ENCODE results near the gene KRT74. TPM values are rescaled to one million over a fixed set of nuclear protein-coding genes. Genes with fewer than 3 reads are reported as not detected.

Gene KRT74
- total RNA-seq = not detected

DNA sequence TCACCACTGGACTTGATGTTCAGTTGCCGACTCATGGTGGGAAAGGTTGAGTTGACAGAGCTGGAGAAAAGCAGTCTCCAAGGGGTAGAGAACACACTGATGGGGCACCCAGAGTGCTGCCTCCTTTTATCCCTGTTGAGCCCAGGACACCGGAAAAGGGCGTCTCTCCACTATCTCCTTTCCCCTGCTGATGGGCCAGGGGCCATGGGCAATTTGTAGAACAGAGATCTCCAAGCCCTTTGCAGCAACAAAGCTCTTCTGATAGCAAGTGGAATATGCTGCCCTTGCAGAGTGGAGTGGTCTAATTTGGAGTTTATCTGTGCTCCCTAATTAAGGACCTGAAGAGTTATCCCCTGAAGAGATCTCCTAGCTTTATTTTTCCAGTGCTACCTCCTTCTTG, at the start of gene KRT74:
KRT74 (minus strand) TSS at position 101 of the 400 bp plus-strand sequence; CDS start at position 35, 66 bp downstream.
- ATAC-seq (ENCODE audit: low read depth) (no peak), DNase-seq (no peak)
- POLR2A ChIA-PET = no interaction called here
- no peaks in the 10 kb centered on the region for H3K36me3 Mint-ChIP-seq
- peaks cover 4% of the 10 kb centered on the region for H3K27me3 Mint-ChIP-seq
- H3K27ac Mint-ChIP-seq = no peak within 1 kb of the TSS
- H3K4me1 Mint-ChIP-seq = peaks cover 3% of the 10 kb centered on the region
- no peaks in the 10 kb centered on the region for H3K9me3 Mint-ChIP-seq
- H3K4me3 Mint-ChIP-seq = no peak within 1 kb of the TSS

DNA sequence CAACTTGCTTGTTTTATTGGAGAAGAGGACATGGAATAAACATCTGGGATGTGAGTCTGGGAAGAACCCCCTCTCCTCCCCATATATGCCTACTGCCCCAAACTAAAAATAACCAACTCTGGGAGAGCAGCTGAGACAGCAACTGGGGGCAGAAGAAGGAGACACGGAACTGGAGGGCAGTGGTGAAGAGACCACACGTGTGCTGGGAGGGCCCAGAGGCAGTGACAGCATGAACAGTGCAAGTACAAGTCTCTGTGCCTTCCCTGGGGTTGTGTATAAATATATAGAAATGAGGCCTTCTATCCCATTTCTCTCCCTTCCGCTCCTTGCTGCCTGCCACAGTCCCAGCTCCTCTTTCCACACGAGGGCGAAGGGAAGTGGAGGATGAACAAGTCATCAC, 48.7 kb upstream of the KRT74 start:
- no peak overlapping the region for H3K4me3 Mint-ChIP-seq
- H3K36me3 Mint-ChIP-seq = no peaks in the 10 kb centered on the region
- POLR2A ChIA-PET = no interaction called here
- H3K9me3 Mint-ChIP-seq = no peaks in the 10 kb centered on the region
- ATAC-seq (ENCODE audit: low read depth) (no peak), DNase-seq (no peak)
- peaks cover 7% of the 10 kb centered on the region for H3K4me1 Mint-ChIP-seq
- H3K27ac Mint-ChIP-seq = no peak overlapping the region
- peaks cover 6% of the 10 kb centered on the region for H3K27me3 Mint-ChIP-seq

DNA sequence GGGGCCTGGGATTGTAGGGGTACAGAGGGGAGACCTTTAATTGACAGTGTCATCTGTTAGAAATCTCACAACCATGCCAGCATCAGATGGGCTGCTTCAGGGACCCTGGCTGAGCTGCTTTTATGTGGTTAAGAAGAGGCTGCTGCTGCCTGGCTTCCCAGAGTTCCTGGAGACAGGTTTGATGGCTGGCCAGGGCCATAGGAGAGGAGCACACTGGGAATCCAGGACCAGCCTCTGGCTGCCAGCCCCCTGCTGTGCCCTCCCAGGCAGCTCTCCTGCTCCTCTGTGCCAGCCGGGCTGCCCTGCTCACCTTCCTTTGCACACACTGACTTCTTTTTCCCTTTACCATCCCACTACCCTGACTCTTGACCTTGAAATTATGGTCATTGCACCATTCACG, 45.2 kb upstream of the KRT74 start:
- Mint-ChIP-seq H3K27ac (no peak overlapping the region), H3K36me3 (no peaks in the 10 kb centered on the region), H3K4me3 (no peak overlapping the region), H3K27me3 (peaks cover 3% of the 10 kb centered on the region), H3K9me3 (no peaks in the 10 kb centered on the region), H3K4me1 (peaks cover 20% of the 10 kb centered on the region)
- ATAC-seq (ENCODE audit: low read depth) (no peak), DNase-seq (peak; percentile 9)
- POLR2A ChIA-PET = no interaction called here

DNA sequence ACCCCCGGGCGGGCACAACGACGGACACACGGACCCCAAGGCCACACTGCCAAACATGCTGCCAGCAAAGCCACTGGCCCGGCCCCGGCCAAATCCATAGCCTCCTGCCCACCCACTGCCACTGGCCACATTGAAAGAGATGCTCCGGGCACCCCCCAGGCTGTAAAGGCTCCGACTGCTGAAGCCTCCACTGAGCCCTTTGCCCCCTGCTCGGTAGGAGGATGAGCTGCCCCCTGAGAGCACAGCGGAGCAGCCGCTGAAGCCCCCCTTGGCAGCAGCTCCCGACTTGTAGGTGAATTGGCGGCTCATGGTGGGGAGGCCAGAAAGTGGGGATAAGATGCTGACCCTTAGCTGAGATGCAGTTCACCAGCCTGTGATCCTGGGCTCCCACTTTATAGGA, 44.6 kb upstream of the KRT74 start, which contains the start of gene KRT73:
KRT73 (minus strand) TSS at position 344 of the 400 bp plus-strand sequence; CDS start at position 309, 35 bp downstream.
- DNase-seq = peak; percentile 17
- POLR2A ChIA-PET = no interaction called here
- Mint-ChIP-seq H3K4me3 (no peak within 1 kb of the TSS), H3K36me3 (no peaks in the 10 kb centered on the region), H3K4me1 (peaks cover 21% of the 10 kb centered on the region), H3K9me3 (no peaks in the 10 kb centered on the region), H3K27ac (no peak within 1 kb of the TSS), H3K27me3 (peaks cover 3% of the 10 kb centered on the region)
- no peak for ATAC-seq (ENCODE audit: low read depth)

DNA sequence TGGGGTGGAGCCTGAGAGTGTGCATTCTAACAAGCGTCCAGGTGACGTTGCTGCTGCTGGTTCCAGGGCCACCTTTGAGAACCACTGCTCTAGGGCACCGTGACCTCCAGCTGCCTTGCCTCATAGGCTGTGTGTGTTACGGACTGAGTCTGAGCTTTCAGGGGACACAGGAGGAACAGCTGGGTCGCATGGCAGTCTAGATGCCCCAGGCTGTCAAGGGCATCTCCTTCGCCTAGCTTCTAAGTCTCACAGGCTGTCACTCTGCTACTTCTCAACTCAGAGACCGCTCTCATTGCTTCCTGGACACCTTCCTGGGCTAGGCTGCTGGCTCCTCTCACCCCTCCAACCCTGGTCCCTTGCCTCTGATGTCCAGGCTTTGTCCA, 43.8 kb upstream of the KRT74 start:
- Mint-ChIP-seq H3K4me3 (no peak overlapping the region), H3K4me1 (peaks cover 21% of the 10 kb centered on the region), H3K27me3 (peaks cover 3% of the 10 kb centered on the region), H3K9me3 (no peaks in the 10 kb centered on the region), H3K36me3 (no peaks in the 10 kb centered on the region), H3K27ac (no peak overlapping the region)
- no peak for ATAC-seq (ENCODE audit: low read depth)
- no peak for DNase-seq
- POLR2A ChIA-PET = no interaction called here

DNA sequence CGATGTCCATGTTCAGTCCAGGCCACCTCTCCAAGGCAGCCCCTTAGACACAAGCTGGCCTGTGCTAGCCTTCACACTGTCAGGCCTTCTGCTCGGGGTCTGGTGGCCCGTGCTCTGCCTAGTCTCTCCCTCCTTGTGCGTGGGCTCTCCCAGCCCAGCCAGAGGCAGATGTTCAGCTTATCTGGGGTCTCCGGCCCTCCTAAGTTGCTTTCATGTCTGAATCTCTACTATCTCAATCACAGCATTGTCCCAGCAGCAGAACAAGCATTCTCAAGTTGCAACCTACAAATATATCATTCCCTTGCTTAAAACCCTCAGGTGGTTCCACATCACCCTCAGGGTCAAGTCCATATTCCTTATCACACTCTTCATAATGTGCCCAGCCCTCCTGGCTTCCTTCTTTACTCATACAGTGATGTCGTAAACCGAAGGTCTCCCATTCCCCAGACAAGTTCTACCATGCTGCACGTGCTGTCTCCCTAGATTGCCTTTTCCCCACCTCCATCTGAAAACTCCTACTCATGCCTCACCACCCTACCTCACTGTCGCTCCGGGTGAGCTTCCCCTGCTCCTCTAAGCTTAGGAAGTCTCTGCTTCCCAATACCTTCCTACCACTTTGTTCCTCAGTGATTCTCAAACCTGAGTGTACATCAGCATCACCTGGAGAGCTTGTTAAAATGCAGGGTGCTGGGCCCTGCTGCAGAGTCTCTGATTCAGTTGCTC, 43.2 kb upstream of the KRT74 start:
- Mint-ChIP-seq H3K27ac (peak overlapping the region; percentile 3), H3K36me3 (no peaks in the 10 kb centered on the region), H3K9me3 (no peaks in the 10 kb centered on the region), H3K4me1 (peaks cover 21% of the 10 kb centered on the region), H3K27me3 (peaks cover 2% of the 10 kb centered on the region), H3K4me3 (no peak overlapping the region)
- POLR2A ChIA-PET = no interaction called here
- no peak for DNase-seq
- ATAC-seq (ENCODE audit: low read depth) = no peak

DNA sequence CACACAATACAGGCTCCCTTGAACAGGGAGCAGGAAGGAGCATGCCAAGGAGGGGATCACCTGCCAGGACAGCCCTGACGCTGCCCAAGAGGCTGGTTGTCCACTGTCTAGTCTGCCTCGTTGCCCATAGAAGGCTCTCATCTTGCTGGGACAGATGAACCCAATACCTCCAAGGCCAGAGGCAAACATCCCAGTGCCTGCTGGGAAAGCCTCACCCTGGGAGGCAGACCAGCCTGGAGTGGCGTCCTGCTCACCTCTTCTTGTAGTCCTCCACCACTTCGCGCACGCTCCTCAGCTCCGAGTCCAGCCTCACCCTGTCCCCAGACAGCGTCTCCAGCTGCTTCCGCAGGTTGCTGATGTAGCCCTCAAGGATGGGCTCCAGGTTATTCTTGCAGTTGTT, 42.3 kb upstream of the KRT74 start:
- H3K4me3 Mint-ChIP-seq = no peak overlapping the region
- ATAC-seq (ENCODE audit: low read depth) (no peak), DNase-seq (no peak)
- peak overlapping the region; percentile 15 for H3K27ac Mint-ChIP-seq
- peaks cover 27% of the 10 kb centered on the region for H3K4me1 Mint-ChIP-seq
- no peaks in the 10 kb centered on the region for H3K9me3 Mint-ChIP-seq
- POLR2A ChIA-PET = interaction anchor here (1.1 kb wide), 1 partner anchor 15 kb away, joined by 3 read pairs; no protein-coding TSS in a partner anchor
- no peaks in the 10 kb centered on the region for H3K36me3 Mint-ChIP-seq
- H3K27me3 Mint-ChIP-seq = peaks cover 1% of the 10 kb centered on the region

DNA sequence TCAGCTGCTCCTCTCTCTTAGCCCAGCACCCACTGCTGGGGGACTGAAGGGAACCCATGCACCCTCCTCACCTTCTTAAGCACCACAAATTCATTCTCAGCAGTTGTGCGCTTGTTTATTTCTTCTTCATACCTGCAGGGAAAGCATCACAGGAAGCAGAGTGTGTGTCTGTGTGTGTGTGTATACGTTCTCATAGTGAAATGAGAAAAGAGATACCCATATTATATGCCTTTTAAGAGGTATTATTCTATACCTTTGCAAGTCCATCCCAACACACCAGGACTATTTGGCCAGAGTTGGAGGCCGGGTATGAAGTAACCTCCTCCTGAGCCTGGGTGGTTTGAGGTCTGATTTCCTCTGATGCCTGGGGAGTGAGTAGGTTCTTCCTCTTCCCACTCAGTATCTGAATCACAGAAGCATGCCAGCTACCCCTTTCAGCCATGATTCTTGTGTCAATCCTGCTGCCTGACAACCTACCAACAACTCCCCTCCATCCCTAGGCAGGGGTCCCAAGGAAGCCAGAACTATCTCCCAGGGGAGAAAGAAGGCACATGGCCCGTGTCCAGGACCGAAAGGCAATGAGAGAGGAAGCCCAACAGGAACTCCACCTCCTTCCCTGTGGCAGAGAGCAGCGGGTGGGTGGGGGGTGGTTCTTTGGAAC, 41.7 kb upstream of the KRT74 start:
- H3K4me1 Mint-ChIP-seq = peaks cover 32% of the 10 kb centered on the region
- H3K27ac Mint-ChIP-seq = peak overlapping the region; percentile 57
- no peak for ATAC-seq (ENCODE audit: low read depth)
- peaks cover 1% of the 10 kb centered on the region for H3K27me3 Mint-ChIP-seq
- no peak for DNase-seq
- H3K9me3 Mint-ChIP-seq = no peaks in the 10 kb centered on the region
- POLR2A ChIA-PET = interaction anchor here (1.1 kb wide), 1 partner anchor 15 kb away, joined by 3 read pairs; no protein-coding TSS in a partner anchor
- H3K36me3 Mint-ChIP-seq = no peaks in the 10 kb centered on the region
- peak overlapping the region; percentile 21 for H3K4me3 Mint-ChIP-seq

DNA sequence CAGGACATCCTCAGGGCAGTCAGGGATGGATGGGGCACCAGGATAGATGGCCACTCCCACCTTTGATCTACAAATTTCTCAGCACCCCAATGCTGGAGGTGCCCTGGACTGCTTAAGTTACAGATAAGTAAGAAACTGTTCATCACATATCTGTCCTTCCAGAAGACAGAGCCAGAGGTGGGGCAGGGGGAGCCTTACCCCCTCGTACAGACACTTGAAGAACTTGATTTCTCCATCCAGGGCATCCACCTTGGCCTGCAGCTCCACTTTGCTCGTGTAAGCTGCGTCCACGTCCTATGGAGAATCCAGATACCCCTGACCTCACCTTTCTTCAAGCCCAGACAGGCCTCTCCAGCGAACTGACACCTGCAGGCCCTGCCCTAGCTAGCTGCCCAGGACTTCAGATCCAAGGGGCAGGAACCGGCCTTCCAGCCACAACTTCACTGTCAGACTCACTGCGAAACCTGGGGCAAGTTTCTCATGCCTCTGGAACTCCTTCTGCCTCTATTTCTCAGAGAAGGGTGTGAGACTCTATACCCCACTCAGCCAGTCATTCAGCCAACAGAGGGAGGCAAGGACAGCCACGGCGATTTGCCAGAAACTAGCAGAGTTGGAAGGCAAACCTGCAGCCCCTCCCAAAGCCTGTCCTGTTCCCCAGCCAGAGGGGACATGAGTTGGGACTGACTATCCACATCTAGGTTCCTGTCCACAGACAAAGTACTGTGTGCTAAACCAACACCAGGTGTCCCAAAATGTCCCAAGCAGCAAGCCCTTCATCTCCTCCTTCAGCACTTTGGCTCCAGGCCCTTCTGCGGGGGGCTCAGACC, 41.0 kb upstream of the KRT74 start:
- DNase-seq (peak; percentile 23), ATAC-seq (ENCODE audit: low read depth) (no peak)
- POLR2A ChIA-PET = no interaction called here
- H3K36me3 Mint-ChIP-seq = no peaks in the 10 kb centered on the region
- no peaks in the 10 kb centered on the region for H3K9me3 Mint-ChIP-seq
- no peak overlapping the region for H3K4me3 Mint-ChIP-seq
- H3K27ac Mint-ChIP-seq = no peak overlapping the region
- peaks cover 32% of the 10 kb centered on the region for H3K4me1 Mint-ChIP-seq
- peaks cover 1% of the 10 kb centered on the region for H3K27me3 Mint-ChIP-seq

DNA sequence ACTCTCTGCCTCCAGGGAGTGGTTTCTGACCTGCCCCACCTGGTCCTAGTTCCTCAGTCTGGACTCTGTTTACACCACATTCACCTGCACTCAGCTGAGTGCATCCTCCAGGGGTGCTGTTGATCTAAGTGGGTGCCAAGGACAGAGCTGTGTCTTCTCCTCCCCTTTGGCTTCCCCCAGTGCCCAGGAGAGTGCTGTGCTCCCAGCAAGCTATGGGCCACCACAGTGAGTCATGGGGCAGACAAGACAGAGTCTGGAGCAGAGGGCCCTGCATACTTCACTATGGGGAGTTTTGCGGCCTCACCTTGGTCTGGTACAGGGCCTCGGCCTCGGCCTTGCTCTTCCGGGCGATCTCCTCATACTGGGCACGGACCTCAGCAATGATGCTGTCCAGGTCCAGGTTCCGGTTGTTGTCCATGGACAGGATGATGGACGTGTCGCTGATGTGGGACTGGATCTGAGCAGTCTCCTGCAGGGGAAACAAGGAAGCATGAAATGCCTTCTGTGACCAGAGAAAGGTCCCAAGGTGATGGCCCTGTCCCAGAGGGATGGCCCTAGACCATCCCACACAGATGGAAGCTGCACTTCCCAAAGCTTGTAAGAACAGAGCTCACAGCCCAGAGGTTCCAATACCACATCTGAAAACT, 39.9 kb upstream of the KRT74 start:
- peaks cover 36% of the 10 kb centered on the region for H3K4me1 Mint-ChIP-seq
- H3K36me3 Mint-ChIP-seq = no peaks in the 10 kb centered on the region
- H3K9me3 Mint-ChIP-seq = no peaks in the 10 kb centered on the region
- POLR2A ChIA-PET = no interaction called here
- ATAC-seq (ENCODE audit: low read depth) (no peak), DNase-seq (peak; percentile 14)
- no peak overlapping the region for H3K27ac Mint-ChIP-seq
- H3K4me3 Mint-ChIP-seq = no peak overlapping the region
- H3K27me3 Mint-ChIP-seq = peaks cover 1% of the 10 kb centered on the region

DNA sequence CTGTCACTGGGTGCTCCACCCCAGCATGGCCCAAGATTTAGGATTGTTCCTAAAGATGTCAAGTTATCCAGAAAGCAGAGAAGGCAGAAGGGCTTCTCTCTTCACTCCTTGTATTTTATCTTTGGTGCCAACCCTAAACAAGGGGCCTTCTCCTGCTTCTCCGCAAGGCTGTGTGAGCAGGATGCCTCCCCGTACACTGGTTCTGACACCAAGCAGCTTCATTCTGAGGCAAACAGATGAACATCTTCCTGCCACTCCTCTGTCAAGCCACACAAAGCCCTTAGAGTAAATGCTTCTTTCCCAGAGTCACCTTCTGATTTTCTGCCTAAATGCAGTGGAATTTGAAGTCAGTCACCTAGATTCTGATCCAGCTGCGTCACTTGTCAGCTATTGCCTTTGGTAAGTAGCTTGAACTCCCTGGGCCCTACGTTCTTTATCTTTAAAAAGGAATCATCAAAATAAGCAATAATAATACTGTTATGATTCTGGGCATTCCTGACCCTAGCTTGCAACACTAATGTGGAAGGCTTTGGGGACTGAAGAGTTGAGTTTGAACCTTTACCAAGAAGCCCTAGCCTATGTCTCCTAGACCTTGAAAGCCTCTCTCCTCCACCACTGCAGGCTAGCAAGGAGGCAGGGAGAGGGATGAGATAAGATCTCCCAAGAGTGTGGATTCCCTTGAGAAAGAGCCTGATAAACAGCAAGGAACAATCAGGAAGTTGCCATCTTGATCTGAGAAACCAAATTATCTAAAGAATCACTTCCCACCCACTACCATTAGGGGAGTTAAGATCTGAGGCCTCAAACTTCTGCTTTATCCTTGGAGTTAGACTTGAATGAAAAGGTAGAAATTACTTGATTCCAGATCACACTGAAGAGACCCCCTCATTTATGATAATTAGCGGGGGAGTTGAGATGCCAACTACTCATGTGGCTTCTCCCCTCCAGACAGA, 39.1 kb upstream of the KRT74 start:
- no peaks in the 10 kb centered on the region for H3K9me3 Mint-ChIP-seq
- no peak overlapping the region for H3K27ac Mint-ChIP-seq
- ATAC-seq (ENCODE audit: low read depth) = no peak
- H3K4me3 Mint-ChIP-seq = no peak overlapping the region
- H3K4me1 Mint-ChIP-seq = peaks cover 36% of the 10 kb centered on the region
- DNase-seq = peak; percentile 16
- peaks cover 1% of the 10 kb centered on the region for H3K27me3 Mint-ChIP-seq
- H3K36me3 Mint-ChIP-seq = no peaks in the 10 kb centered on the region
- POLR2A ChIA-PET = no interaction called here

DNA sequence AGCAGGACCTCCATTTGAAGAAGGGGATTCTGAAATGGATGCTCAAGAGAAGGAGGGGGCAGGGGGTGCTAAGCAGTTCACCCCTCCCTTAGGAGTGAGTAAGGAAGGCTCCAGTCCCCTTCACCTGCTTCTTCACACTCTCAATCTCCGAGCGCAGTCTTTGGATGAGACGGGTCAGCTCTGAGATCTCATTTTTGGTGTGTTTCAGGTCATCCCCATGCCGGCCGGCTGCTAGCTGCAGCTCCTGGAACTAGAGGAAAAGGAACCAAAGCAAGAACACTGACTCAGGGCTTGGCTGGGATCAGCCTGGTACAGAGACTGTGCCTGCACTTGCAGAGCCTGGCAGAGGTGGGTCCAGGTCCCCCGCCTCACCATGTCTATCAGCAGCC, 37.4 kb upstream of the KRT74 start:
- POLR2A ChIA-PET = no interaction called here
- DNase-seq (no peak), ATAC-seq (ENCODE audit: low read depth) (no peak)
- Mint-ChIP-seq H3K4me1 (peaks cover 30% of the 10 kb centered on the region), H3K36me3 (no peaks in the 10 kb centered on the region), H3K27ac (no peak overlapping the region), H3K27me3 (peaks cover 4% of the 10 kb centered on the region), H3K9me3 (no peaks in the 10 kb centered on the region), H3K4me3 (no peak overlapping the region)
